Peyer's patch (tissue), 4 donors: ENCODE data around the gene ZBTB42. TPM values are rescaled to one million over a fixed set of nuclear protein-coding genes. Genes with fewer than 3 reads are reported as not detected.

ENCODE experiments used
- DNase-seq, 3 donors: peaks; one replicate each; pipeline ENCODE4 v3.0.0-alpha.2; 2017 to 2019
- H3K27ac ChIP-seq, 4 donors: fragments of 200-600 bp; sonication (generic); one replicate each; pipeline ENCODE4 v1.5.1; 2016 to 2019
- H3K27me3 ChIP-seq, 2 donors: fragments of 200-600 bp; sonication (generic); one replicate each; pipeline ENCODE4 v1.5.1; 2019
- H3K36me3 ChIP-seq, 3 donors: fragments of 200-600 bp; sonication (generic); one replicate each; pipeline ENCODE4 v1.5.1; 2016 to 2019
- H3K4me1 ChIP-seq, 4 donors: fragments of 200-600 bp; sonication (generic); one replicate each; pipeline ENCODE4 v1.5.1; 2016 to 2019
- H3K4me3 ChIP-seq, 4 donors: fragments of 200-600 bp; sonication (generic); 1 replicate in 3 of 4; 2 replicates in 1 of 4; pipeline ENCODE4 v1.5.1; 2016 to 2019; ENCODE audit warnings: mild to moderate bottlenecking in 1 of 4
- H3K9me3 ChIP-seq, 4 donors: fragments of 200-600 bp; sonication (generic); one replicate each; pipeline ENCODE4 v1.5.1; 2016 to 2019; ENCODE audit warnings: mild to moderate bottlenecking in 1 of 4
- POLR2A ChIP-seq, 2 donors: fragments of 450-650 bp; IDR thresholded peaks; one replicate each; pipeline ENCODE4 v1.5.1; 2017; ENCODE audit warnings: antibody characterized with exemption in 2 of 2, mild to moderate bottlenecking in 2 of 2, moderate library complexity in 2 of 2
- total RNA-seq, 4 donors: library from RNA; depleted of rRNA; stranded (reverse); fragments of >200 nt; gene quantifications; one replicate each; pipeline ENCODE4 v1.1.0, GENCODE V29; 2016
- TF ChIP-seq, protein P1 (sequence below), 6 experiments: fragments of 450-650 bp in 4 of 6; fragments of 200-600 bp in 2 of 6; sonication (generic) in 1 of 6; IDR thresholded peaks; one replicate each; pipeline ENCODE4 v1.5.1; 2017 to 2019; ENCODE audit warnings: antibody characterized with exemption in 6 of 6, mild to moderate bottlenecking in 3 of 6, moderate library complexity in 1 of 6

ZBTB42 gene
- total RNA-seq, 4 donors from 2014 or later: 2.5 to 14.7 (median 10.9) TPM

DNA sequence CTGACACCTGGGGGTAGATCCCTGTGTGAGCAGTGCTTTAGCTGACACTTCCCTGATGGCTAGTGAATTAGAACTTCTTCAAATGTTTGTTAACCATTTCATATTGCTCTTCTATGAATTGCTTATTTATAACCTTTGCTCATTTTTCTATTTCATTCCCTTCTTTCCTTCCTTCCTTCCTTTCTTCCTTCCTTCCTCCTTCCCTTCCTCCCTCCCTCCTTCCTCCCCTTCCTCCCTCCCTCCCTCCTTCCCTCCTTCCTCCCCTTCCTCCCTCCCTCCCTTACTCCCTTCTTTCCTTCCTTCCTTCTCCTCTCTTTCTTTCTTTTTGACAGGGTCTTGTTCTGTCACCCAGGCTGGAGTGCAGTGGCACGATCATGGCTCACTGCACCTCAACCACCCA, 40.8 kb downstream of the ZBTB42 start:
- no peak overlapping the region for H3K27ac ChIP-seq
- no peak overlapping the region for H3K4me3 ChIP-seq
- H3K27me3 ChIP-seq: peaks cover 0 to 21% of the 10 kb centered on the region in 2 donors
- H3K4me1 ChIP-seq: peaks cover 0 to 19% (median 3%) of the 10 kb centered on the region in 4 donors
- DNase-seq: no peak
- no peaks in the 10 kb centered on the region for H3K36me3 ChIP-seq
- no peak for TF ChIP-seq POLR2A (IDR thresholded peaks at IDR 0.05)
- TF ChIP-seq, protein P1, sequence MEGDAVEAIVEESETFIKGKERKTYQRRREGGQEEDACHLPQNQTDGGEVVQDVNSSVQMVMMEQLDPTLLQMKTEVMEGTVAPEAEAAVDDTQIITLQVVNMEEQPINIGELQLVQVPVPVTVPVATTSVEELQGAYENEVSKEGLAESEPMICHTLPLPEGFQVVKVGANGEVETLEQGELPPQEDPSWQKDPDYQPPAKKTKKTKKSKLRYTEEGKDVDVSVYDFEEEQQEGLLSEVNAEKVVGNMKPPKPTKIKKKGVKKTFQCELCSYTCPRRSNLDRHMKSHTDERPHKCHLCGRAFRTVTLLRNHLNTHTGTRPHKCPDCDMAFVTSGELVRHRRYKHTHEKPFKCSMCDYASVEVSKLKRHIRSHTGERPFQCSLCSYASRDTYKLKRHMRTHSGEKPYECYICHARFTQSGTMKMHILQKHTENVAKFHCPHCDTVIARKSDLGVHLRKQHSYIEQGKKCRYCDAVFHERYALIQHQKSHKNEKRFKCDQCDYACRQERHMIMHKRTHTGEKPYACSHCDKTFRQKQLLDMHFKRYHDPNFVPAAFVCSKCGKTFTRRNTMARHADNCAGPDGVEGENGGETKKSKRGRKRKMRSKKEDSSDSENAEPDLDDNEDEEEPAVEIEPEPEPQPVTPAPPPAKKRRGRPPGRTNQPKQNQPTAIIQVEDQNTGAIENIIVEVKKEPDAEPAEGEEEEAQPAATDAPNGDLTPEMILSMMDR (IDR thresholded peaks at IDR 0.05): no peak
- no peaks in the 10 kb centered on the region for H3K9me3 ChIP-seq

DNA sequence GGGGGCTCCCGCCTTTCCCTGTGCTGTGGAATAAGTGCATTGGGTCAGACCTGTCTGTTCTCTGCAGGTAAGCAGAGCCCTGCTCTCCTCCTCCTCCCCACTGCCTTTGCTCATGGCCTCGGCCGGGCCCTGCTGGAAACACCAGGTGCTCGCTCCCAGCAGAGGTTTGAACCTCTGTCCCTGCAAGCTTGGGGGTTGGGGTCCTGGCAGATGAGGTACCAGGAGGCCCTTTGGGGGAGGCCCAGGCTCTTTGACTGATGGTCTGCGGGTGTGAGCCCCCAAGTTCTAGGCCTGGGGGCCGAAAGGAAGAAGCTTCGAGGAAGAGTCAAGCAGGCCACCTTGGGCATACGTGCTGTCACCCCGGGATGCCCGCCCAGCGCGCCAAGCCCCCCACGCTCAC, 42.1 kb downstream of the ZBTB42 start:
- Histone ChIP-seq H3K27me3 (peaks cover 0 to 21% of the 10 kb centered on the region in 2 donors), H3K4me1 (peaks cover 0 to 19% (median 3%) of the 10 kb centered on the region in 4 donors)

DNA sequence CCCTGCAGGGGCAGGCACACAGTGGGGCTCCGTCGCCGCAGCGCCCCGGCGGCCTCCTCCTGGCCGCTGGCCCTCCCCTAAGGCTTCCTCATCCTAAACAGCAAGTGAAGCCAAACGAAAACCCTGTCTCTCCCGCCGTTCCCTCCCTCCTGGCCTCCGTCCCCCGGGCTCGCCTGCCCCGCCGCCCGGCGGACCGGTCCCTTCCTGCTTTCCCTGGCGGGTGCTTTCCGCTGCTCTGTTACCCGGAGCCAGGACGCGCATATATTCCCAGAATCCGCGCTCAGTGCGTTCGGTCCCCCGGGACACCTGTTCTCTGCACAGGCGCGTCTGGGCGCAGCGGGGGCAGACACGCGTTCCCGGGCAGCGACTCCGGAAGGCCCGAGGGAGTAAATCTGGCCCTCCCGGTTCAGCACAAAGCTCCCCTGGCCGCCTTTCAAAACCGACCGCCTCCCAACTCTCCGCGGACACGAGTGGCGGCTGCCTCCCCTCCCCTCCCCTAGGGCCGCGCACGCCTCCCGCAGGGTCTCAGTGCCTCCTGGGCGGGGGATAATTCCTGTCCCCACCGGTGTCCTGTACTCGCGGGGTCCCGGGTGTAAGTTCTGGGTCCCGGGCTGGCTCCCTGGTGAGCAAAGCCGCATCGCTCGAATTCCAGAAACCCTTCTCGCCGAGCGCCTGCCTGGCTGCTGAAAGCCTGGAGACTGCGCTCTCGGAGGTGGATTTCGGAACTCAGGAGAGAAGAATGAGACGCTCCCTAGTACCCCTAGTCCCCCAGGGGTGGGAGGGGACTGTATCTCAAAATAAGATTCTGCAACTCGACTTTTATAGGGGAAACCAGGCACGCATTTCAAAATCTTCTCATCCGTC, 42.8 kb downstream of the ZBTB42 start:
- Histone ChIP-seq H3K9me3 (no peaks in the 10 kb centered on the region), H3K36me3 (no peaks in the 10 kb centered on the region), H3K27ac (no peak overlapping the region), H3K27me3 (peaks cover 0 to 21% of the 10 kb centered on the region in 2 donors), H3K4me3 (peak overlapping the region in 3 of 4 donors; percentile 24 to 40 (median 36)), H3K4me1 (peaks cover 0 to 19% (median 3%) of the 10 kb centered on the region in 4 donors)
- no peak for DNase-seq
- TF ChIP-seq, protein P1 (IDR thresholded peaks at IDR 0.05): no peak
- no peak for TF ChIP-seq POLR2A (IDR thresholded peaks at IDR 0.05)

More for the DNA sequence above, 42.1 kb downstream of the ZBTB42 start:
- Histone ChIP-seq H3K36me3 (no peaks in the 10 kb centered on the region), H3K27ac (no peak overlapping the region), H3K9me3 (no peaks in the 10 kb centered on the region), H3K4me3 (peak overlapping the region in 1 of 4 donors; percentile 40)
- DNase-seq: no peak
- TF ChIP-seq, protein P1 (IDR thresholded peaks at IDR 0.05): no peak
- TF ChIP-seq POLR2A (IDR thresholded peaks at IDR 0.05): no peak

DNA sequence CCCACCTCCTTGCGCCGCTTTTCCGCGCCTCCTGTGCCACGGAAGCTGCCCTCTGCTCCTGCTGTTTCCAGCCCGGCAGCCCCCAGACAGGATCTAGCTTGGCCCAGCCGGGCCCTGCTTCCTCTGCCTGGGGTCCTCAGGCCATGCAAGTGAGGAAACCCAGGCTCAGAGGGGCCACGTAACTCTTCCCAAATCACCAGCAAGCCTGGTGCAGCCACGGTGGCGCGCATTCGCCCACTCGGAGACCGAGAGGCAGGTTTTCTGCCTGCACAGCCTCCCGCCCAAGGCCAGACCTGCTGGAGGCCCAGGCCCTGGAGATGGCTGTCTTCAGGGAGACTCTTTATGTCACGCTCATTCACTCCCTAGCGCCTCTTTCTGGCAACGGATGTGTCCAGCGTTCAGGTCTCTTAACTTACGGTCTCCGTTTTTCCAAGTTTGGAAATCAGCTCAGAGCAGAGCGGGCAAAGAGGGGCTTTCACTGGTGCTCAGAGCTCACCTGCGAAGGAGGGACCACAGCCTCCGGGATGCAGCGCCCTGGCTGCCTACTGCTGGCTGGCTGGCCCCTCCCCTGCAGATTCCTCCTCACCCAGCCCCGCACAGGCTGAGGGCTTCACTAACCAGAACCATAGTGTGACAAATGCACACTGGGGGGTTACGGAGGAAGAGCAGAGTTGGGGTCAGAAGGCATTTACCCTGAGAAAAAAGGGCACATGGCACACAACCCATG, 43.6 kb downstream of the ZBTB42 start:
- DNase-seq: no peak
- Histone ChIP-seq H3K9me3 (no peaks in the 10 kb centered on the region), H3K27me3 (peaks cover 0 to 21% of the 10 kb centered on the region in 2 donors), H3K4me1 (peaks cover 0 to 19% (median 3%) of the 10 kb centered on the region in 4 donors), H3K4me3 (peak overlapping the region in 2 of 4 donors; percentile 24 to 40), H3K36me3 (no peaks in the 10 kb centered on the region), H3K27ac (no peak overlapping the region)
- TF ChIP-seq, protein P1 (IDR thresholded peaks at IDR 0.05): no peak
- TF ChIP-seq POLR2A (IDR thresholded peaks at IDR 0.05): no peak

DNA sequence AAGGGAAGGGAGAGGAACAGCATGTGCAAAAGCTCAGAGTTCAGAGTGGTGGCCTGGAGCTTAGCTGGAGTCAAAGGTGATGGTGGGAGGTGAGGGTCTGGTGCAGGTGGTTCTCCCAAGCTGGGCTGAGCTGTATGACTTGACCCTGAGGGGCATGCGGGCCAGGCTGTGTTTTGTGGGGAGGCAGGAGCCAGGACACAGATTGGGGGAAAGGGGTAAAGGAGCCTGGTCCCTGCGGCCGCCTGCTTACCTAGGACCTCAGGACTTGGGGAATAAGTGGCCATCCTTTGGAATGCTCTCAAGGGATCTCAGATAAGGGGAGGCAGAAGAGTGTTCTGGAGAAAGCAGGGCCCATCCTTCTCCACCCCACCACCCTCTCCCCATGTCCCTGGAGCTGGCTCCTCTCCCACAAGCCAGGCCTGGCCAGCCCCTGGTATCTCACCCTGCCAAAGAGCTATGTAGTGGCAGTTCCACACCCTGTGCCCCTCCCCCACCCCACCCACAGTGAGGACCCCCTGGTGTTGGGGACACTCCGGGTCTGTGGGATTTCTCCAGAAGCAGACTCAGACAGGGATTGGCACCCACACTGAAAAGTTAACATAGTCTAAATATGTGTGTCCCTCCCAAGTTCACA, 44.2 kb downstream of the ZBTB42 start:
- Histone ChIP-seq H3K27ac (no peak overlapping the region), H3K4me1 (peaks cover 0 to 19% (median 3%) of the 10 kb centered on the region in 4 donors), H3K27me3 (peaks cover 0 to 21% of the 10 kb centered on the region in 2 donors), H3K4me3 (no peak overlapping the region), H3K9me3 (no peaks in the 10 kb centered on the region), H3K36me3 (no peaks in the 10 kb centered on the region)
- no peak for DNase-seq
- TF ChIP-seq, protein P1 (IDR thresholded peaks at IDR 0.05): no peak
- no peak for TF ChIP-seq POLR2A (IDR thresholded peaks at IDR 0.05)
